Hepatocyte (in vitro differentiated cells): ENCODE data around the gene MICU2. TPM values are rescaled to one million over a fixed set of nuclear protein-coding genes. Genes with fewer than 3 reads are reported as not detected.

Experiments
- DNase-seq: peaks from one replicate; pipeline ENCODE4 v3.0.0-alpha.2; 2016; ENCODE audit warnings: low spot score
- H2AFZ ChIP-seq: fragments of 200-600 bp; sonication (generic); 2 replicates; pipeline ENCODE4 v1.6.0; 2016; ENCODE audit warnings: antibody characterized with exemption, mild to moderate bottlenecking
- H3K27ac ChIP-seq: fragments of 200-600 bp; sonication (generic); 2 replicates; pipeline ENCODE4 v1.5.1; 2016; ENCODE audit warnings: mild to moderate bottlenecking
- H3K27me3 ChIP-seq: fragments of 200-600 bp; sonication (generic); 2 replicates; pipeline ENCODE4 v1.6.1; 2016
- H3K36me3 ChIP-seq: fragments of 200-600 bp; sonication (generic); replicated peaks from 2 replicates; pipeline ENCODE4 v1.5.1; 2016; ENCODE audit warnings: low read depth; ENCODE audit not compliant: insufficient read depth
- H3K4me1 ChIP-seq: fragments of 200-600 bp; sonication (generic); 2 replicates; pipeline ENCODE4 v1.5.1; 2016; ENCODE audit warnings: mild to moderate bottlenecking, moderate library complexity; ENCODE audit not compliant: insufficient read depth
- H3K4me2 ChIP-seq: fragments of 200-600 bp; sonication (generic); 2 replicates; pipeline ENCODE4 v1.6.0; 2016
- H3K4me3 ChIP-seq: fragments of 200-600 bp; sonication (generic); 2 replicates; pipeline ENCODE4 v1.5.1; 2016; ENCODE audit warnings: mild to moderate bottlenecking
- H3K79me2 ChIP-seq: fragments of 200-600 bp; sonication (generic); 2 replicates; pipeline ENCODE4 v1.6.0; 2017; ENCODE audit warnings: mild to moderate bottlenecking
- H3K9me2 ChIP-seq: fragments of 200-600 bp; sonication (generic); replicated peaks from 2 replicates; pipeline ENCODE4 v1.6.0; 2017; ENCODE audit warnings: mild to moderate bottlenecking; ENCODE audit not compliant: insufficient read depth
- H3K9me3 ChIP-seq: fragments of 200-600 bp; sonication (generic); 2 replicates; pipeline ENCODE4 v1.5.1; 2016; ENCODE audit warnings: low read depth, mild to moderate bottlenecking
- H4K20me1 ChIP-seq: fragments of 200-600 bp; sonication (generic); 2 replicates; pipeline ENCODE4 v1.6.0; 2016; ENCODE audit warnings: mild to moderate bottlenecking; ENCODE audit not compliant: insufficient read depth, poor library complexity, severe bottlenecking
- EZH2 ChIP-seq: fragments of 200-600 bp; sonication (generic); IDR thresholded peaks from 2 replicates; pipeline ENCODE4 v1.6.1; 2016; ENCODE audit warnings: antibody characterized with exemption, mild to moderate bottlenecking, borderline replicate concordance
- EZH2phosphoT487 ChIP-seq: fragments of 200-600 bp; sonication (generic); IDR thresholded peaks from one replicate; pipeline ENCODE4 v1.6.1; 2018; ENCODE audit warnings: antibody characterized with exemption, mild to moderate bottlenecking, low read depth, moderate library complexity; ENCODE audit not compliant: unreplicated experiment, severe bottlenecking
- WGBS: methylation state at CpG from one replicate; pipeline ENCODE4 v1.1.6; 2016; ENCODE audit warnings: low lambda C conversion rate; ENCODE audit errors: missing lambda C conversion rate; 5-methylcytosine and 5-hydroxymethylcytosine counted together
- polyA plus RNA-seq: library from polyadenylated mRNA; unstranded; fragments of >200 nt; fragmentation: Nextera tagmentation; extraction: Ambion mirVana; gene quantifications from 2 replicates; pipeline ENCODE4 v1.2.1, GENCODE V29; 2016
- total RNA-seq: library from RNA; depleted of rRNA; stranded (reverse); fragments of >200 nt; gene quantifications from 2 replicates; pipeline ENCODE4 v1.2.3, GENCODE V29; 2014
- TF ChIP-seq, protein P1 (sequence below): fragments of 200-600 bp; sonication (generic); IDR thresholded peaks from 2 replicates; pipeline ENCODE4 v1.5.1; 2016; ENCODE audit warnings: antibody characterized with exemption, mild to moderate bottlenecking; ENCODE audit not compliant: poor library complexity

Gene MICU2
- total and polyA plus RNA-seq, 2 experiments from 2014 or later: 48.1 to 95.7 TPM

DNA sequence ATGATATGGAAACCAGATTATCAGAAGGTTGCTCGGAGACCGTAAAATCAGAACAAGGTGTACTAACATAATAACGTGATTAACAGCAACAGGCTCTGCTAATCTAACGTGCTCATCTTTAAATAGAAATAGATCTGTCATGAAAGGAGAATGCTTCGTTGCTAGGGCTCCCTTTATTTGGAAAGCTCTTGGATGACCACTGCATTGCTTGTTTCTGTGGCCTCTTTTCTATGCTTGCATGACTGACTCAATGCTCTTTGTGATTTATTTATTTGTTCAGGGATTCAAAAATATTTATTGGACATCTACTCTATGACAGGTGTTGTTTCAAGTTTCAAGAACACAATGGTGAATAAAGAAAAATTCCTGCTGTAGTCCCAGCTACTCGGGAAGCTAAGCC, 122.6 kb downstream of the MICU2 start:
- Histone ChIP-seq H4K20me1 (no peaks in the 10 kb centered on the region), H3K9me2 (no peaks in the 10 kb centered on the region), H3K79me2 (no peaks in the 10 kb centered on the region), H3K4me1 (peaks cover 3% of the 10 kb centered on the region), H3K27me3 (no peaks in the 10 kb centered on the region), H3K36me3 (no peaks in the 10 kb centered on the region), H3K27ac (no peak overlapping the region), H3K4me2 (no peak overlapping the region), H3K9me3 (no peaks in the 10 kb centered on the region), H2AFZ (no peak overlapping the region), H3K4me3 (no peak overlapping the region)
- WGBS: 73% methylated on average over 6 of the region's 6 CpGs
- DNase-seq: no peak
- TF ChIP-seq EZH2phosphoT487 (no peak), EZH2 (no peak)
- TF ChIP-seq, protein P1, sequence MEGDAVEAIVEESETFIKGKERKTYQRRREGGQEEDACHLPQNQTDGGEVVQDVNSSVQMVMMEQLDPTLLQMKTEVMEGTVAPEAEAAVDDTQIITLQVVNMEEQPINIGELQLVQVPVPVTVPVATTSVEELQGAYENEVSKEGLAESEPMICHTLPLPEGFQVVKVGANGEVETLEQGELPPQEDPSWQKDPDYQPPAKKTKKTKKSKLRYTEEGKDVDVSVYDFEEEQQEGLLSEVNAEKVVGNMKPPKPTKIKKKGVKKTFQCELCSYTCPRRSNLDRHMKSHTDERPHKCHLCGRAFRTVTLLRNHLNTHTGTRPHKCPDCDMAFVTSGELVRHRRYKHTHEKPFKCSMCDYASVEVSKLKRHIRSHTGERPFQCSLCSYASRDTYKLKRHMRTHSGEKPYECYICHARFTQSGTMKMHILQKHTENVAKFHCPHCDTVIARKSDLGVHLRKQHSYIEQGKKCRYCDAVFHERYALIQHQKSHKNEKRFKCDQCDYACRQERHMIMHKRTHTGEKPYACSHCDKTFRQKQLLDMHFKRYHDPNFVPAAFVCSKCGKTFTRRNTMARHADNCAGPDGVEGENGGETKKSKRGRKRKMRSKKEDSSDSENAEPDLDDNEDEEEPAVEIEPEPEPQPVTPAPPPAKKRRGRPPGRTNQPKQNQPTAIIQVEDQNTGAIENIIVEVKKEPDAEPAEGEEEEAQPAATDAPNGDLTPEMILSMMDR: no peak

DNA sequence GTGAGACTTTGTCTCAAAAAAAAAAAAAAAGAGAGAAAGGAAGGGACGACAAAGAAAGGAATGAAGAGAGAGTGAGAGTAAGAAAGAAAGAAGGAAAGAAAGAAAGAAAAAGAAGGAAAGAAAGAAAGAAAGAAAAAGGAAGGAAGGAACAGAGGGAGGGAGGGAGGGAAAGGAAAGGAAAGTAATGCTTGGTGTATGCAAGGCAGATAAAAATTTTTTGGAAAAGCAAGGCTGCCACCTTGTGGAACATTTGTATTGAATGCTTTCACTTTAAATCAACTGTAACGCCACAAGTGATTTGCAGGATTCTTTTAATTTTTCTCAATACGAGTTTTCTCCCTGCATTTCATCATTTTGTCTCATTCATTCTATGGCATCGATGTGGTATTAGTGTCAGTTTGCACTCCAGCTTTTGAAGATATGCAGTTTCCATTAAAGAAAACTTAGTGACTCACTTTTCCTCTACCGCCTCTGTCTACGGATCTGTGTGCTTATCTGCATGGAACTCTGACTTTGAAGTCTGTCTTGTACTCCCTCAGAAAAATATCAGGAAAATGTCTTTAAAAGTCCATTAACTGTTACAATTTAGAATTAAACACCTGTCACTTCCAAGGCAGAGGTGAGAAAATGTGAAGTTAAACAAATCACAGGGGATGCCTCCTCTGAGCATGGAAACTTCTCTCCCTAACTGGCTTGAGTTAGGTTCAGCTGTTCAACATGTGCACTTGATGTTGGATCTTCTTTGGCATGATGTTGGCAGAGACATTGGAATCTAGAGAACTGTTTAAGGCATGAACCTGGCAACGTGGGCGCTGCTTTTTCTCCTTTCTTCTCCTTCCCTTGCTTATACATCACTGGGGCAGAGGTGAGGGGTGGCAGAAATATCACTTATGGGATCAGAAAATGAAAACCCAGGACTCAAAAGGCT, 124.8 kb downstream of the MICU2 start:
- WGBS: 33% methylated on average over 7 of the region's 8 CpGs
- Histone ChIP-seq H3K36me3 (no peaks in the 10 kb centered on the region), H3K4me2 (peak overlapping the region; percentile 65), H4K20me1 (no peaks in the 10 kb centered on the region), H3K27me3 (no peaks in the 10 kb centered on the region), H2AFZ (peak overlapping the region; percentile 2), H3K9me3 (no peaks in the 10 kb centered on the region), H3K79me2 (no peaks in the 10 kb centered on the region), H3K4me3 (no peak overlapping the region), H3K4me1 (peaks cover 3% of the 10 kb centered on the region), H3K27ac (no peak overlapping the region), H3K9me2 (no peaks in the 10 kb centered on the region)
- DNase-seq: peak; percentile 76
- TF ChIP-seq EZH2: no peak
- TF ChIP-seq, protein P1: peak; percentile 83

DNA sequence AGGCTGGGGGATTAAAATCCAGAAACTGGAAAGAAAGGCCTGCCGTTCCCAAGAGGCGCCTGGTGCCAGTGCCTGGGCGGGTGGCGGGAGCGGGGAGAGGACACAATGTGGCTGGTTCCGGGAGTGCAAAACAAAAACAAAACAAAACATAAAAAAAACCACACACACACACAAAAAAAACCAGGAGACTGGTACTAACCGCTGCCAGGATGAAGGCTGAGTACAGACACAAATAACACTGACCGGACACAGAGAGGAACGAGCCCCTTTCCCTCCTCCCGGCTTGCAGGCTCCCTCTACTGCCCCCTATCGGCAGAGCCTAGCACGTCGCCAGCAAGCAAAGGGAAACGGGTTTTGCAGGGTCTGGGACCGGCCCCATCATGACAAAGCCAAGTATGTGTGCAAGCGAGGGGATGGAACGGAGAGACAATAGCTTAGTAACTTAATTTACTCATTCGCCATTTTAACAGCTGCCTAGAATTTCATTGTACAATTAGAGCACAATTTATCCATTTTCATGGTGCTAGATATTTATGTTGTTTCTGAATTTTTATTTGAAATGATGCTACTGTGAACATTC, 127.0 kb downstream of the MICU2 start:
- H3K9me3 ChIP-seq: no peaks in the 10 kb centered on the region
- H2AFZ ChIP-seq: peak overlapping the region; percentile 65
- no peaks in the 10 kb centered on the region for H3K79me2 ChIP-seq
- no peaks in the 10 kb centered on the region for H3K27me3 ChIP-seq
- H4K20me1 ChIP-seq: no peaks in the 10 kb centered on the region
- WGBS: 21% methylated on average over 18 of the region's 18 CpGs
- H3K36me3 ChIP-seq: no peaks in the 10 kb centered on the region
- peak; percentile 90 for DNase-seq
- peaks cover 3% of the 10 kb centered on the region for H3K4me1 ChIP-seq
- H3K4me3 ChIP-seq: peak overlapping the region; percentile 13
- H3K9me2 ChIP-seq: no peaks in the 10 kb centered on the region
- no peak overlapping the region for H3K27ac ChIP-seq
- no peak for TF ChIP-seq EZH2phosphoT487
- TF ChIP-seq, protein P1: peak; percentile 97
- H3K4me2 ChIP-seq: peak overlapping the region; percentile 67
